ENCODE measurements around the gene COPG2. TPM values are rescaled to one million over a fixed set of nuclear protein-coding genes. Genes with fewer than 3 reads are reported as not detected.

The COPG2 gene
- total RNA-seq, 1 donor from 2014 or later, result 15.7 TPM

DNA sequence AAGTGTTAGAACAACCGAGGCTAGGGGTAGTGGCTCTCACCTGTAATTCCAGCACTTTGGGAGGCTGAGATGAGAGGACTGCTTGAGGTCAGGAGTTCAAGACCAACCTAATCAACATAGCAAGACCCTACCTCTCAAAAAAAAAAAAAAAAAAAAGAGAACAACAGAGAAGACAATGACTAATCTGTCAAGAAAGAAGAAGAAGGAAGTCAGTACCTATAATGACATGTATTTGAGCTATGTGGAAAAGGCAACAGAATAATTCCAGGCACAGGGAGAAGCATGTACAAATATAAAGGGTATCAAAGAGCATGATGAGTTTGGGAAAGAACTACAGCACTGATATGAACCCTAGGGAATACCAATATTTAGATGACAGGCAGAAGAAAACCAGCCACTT, 27.5 kb downstream of the COPG2 start:
- Histone ChIP-seq H3K27me3 (no peaks in the 10 kb centered on the region), H3K9me3 (no peaks in the 10 kb centered on the region), H3K36me3 (no peaks in the 10 kb centered on the region), H3K4me3 (no peak overlapping the region), H3K27ac (no peak overlapping the region), H3K4me1 (no peaks in the 10 kb centered on the region)
- intact Hi-C loops (cut with DNase I), result no loop called here
- no peak for DNase-seq (ENCODE audit: extremely low spot score in 2 of 2)
- TF ChIP-seq, protein P1, sequence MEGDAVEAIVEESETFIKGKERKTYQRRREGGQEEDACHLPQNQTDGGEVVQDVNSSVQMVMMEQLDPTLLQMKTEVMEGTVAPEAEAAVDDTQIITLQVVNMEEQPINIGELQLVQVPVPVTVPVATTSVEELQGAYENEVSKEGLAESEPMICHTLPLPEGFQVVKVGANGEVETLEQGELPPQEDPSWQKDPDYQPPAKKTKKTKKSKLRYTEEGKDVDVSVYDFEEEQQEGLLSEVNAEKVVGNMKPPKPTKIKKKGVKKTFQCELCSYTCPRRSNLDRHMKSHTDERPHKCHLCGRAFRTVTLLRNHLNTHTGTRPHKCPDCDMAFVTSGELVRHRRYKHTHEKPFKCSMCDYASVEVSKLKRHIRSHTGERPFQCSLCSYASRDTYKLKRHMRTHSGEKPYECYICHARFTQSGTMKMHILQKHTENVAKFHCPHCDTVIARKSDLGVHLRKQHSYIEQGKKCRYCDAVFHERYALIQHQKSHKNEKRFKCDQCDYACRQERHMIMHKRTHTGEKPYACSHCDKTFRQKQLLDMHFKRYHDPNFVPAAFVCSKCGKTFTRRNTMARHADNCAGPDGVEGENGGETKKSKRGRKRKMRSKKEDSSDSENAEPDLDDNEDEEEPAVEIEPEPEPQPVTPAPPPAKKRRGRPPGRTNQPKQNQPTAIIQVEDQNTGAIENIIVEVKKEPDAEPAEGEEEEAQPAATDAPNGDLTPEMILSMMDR (IDR thresholded peaks at IDR 0.05), result no peak
- TF ChIP-seq POLR2AphosphoS5 (IDR thresholded peaks at IDR 0.05; ENCODE audit: insufficient read depth in 1 of 2, low read depth in 1 of 2) (no peak), POLR2A (IDR thresholded peaks at IDR 0.05) (no peak)

DNA sequence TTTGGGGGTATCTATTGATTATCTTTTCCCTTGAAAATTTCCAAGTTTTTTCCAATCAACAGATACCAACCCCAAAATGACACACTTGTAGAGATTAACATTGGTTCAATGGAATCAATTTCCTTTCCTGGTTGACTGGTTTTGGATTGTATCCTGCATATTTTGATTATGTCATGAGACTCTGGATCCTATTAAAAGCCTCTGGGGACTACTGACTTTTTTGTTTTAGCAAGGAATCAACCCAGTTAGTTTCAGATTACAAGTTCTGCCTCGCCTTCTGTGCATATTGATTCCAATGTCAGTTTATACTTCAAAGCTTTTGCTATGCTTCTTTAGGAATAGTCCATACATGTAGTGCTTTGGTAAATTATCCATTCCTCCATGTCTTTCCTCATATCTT, 29.2 kb downstream of the COPG2 start:
- Histone ChIP-seq H3K4me3 (no peak overlapping the region), H3K27me3 (no peaks in the 10 kb centered on the region), H3K36me3 (no peaks in the 10 kb centered on the region), H3K4me1 (no peaks in the 10 kb centered on the region), H3K9me3 (no peaks in the 10 kb centered on the region), H3K27ac (no peak overlapping the region)
- no peak for DNase-seq (ENCODE audit: extremely low spot score in 2 of 2)
- TF ChIP-seq POLR2A (IDR thresholded peaks at IDR 0.05), result no peak
- intact Hi-C loops (cut with DNase I), result no loop called here

DNA sequence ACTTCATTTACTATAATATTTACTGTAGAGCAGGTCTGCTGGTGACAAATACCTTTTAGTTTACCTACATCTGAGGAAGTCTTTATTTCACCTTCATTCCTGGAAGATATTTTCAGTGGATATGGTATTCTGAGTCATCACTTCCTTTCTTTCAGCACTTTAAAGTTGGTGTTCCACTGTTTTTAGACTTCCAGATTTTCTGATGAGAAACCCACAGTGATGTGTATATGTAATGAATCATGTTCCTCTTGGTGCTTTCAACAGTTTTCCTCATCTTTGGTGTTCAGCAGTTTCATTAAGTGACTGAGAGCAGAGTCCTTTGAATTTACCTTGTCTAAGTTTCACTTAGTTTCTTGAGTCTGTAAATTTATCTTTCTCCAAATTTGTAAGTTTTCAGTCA, 36.4 kb downstream of the COPG2 start:
- H3K4me3 ChIP-seq, result no peak overlapping the region
- no peaks in the 10 kb centered on the region for H3K4me1 ChIP-seq
- H3K27me3 ChIP-seq, result no peaks in the 10 kb centered on the region
- DNase-seq (ENCODE audit: extremely low spot score in 2 of 2), result no peak
- H3K36me3 ChIP-seq, result no peaks in the 10 kb centered on the region
- H3K9me3 ChIP-seq, result no peaks in the 10 kb centered on the region
- intact Hi-C loops (cut with DNase I), result no loop called here
- TF ChIP-seq, protein P1 (IDR thresholded peaks at IDR 0.05), result no peak
- no peak for TF ChIP-seq POLR2A (IDR thresholded peaks at IDR 0.05)
- no peak for TF ChIP-seq POLR2AphosphoS5 (IDR thresholded peaks at IDR 0.05; ENCODE audit: insufficient read depth in 1 of 2, low read depth in 1 of 2)
- no peak overlapping the region for H3K27ac ChIP-seq

DNA sequence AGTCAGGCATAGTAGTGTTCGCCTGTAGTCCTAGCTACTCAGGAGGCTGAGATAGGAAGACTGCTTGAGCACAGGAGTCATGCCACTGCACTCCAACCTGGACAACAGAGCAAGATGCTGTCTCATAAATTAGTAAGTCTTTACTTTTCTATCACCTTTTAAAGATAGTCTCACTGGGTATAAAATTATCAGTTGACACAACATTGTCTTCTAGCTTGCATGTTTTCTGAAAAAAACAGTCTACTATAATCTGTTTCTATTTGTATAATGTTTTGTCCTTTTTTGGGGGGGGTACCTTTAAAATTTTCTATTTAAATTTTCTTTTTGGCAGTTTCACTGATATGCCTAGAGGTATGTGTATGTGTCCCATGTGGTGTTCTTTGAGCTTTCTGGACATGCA, 39.6 kb downstream of the COPG2 start:
- Histone ChIP-seq H3K27me3 (no peaks in the 10 kb centered on the region), H3K36me3 (no peaks in the 10 kb centered on the region), H3K4me3 (no peak overlapping the region), H3K27ac (no peak overlapping the region), H3K4me1 (no peaks in the 10 kb centered on the region), H3K9me3 (no peaks in the 10 kb centered on the region)
- DNase-seq (ENCODE audit: extremely low spot score in 2 of 2), result no peak
- intact Hi-C loops (cut with DNase I), result no loop called here
- no peak for TF ChIP-seq POLR2A (IDR thresholded peaks at IDR 0.05)
- TF ChIP-seq, protein P1 (IDR thresholded peaks at IDR 0.05), result no peak
- no peak for TF ChIP-seq POLR2AphosphoS5 (IDR thresholded peaks at IDR 0.05; ENCODE audit: insufficient read depth in 1 of 2, low read depth in 1 of 2)

DNA sequence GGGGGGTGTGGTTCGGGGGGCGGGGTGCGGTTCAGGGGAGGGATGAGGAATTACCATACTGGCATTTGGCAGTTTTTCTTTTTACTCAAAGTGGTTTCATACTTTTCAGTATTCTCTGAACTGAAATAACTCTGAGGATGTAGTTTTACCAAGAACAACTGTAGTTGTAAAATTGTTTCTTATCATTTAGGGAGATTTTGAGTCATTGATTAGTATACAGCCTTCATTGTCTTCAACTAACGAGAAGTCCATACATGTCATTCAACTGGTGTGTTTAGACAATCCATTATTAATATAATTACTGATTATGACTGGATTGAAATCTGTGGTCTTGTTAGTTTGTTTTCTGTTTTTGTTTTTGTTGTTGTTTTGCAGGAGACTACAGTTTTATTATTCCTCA, 40.8 kb downstream of the COPG2 start:
- no peaks in the 10 kb centered on the region for H3K36me3 ChIP-seq
- H3K4me1 ChIP-seq, result no peaks in the 10 kb centered on the region
- no peak overlapping the region for H3K27ac ChIP-seq
- intact Hi-C loops (cut with DNase I), result no loop called here
- no peaks in the 10 kb centered on the region for H3K27me3 ChIP-seq
- DNase-seq (ENCODE audit: extremely low spot score in 2 of 2), result no peak
- no peak overlapping the region for H3K4me3 ChIP-seq
- TF ChIP-seq POLR2AphosphoS5 (IDR thresholded peaks at IDR 0.05; ENCODE audit: insufficient read depth in 1 of 2, low read depth in 1 of 2) (no peak), POLR2A (IDR thresholded peaks at IDR 0.05) (no peak)
- TF ChIP-seq, protein P1 (IDR thresholded peaks at IDR 0.05), result no peak
- no peaks in the 10 kb centered on the region for H3K9me3 ChIP-seq

DNA sequence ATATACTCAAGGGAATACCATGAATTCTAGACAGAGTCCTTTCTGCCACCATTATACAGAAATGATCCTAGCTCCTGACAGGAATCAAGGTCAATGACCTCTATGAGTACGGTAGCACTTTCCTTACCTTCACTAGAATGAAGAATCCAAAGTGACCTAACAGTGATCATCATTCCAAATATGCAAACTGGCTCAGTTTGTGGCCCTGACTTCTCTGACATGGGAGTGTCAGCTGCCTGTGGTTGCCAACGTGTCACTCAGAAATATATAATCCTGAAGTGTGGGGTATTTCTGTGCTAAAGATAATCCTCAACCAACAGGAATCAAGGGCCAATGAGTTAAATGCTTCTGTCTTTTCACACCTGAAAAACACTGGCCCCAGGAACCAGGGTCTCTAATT, 45.7 kb downstream of the COPG2 start:
- no peak for DNase-seq (ENCODE audit: extremely low spot score in 2 of 2)
- no peaks in the 10 kb centered on the region for H3K9me3 ChIP-seq
- H3K27me3 ChIP-seq, result no peaks in the 10 kb centered on the region
- TF ChIP-seq, protein P1 (IDR thresholded peaks at IDR 0.05), result no peak
- TF ChIP-seq POLR2A (IDR thresholded peaks at IDR 0.05) (no peak), POLR2AphosphoS5 (IDR thresholded peaks at IDR 0.05; ENCODE audit: insufficient read depth in 1 of 2, low read depth in 1 of 2) (no peak)
- H3K4me3 ChIP-seq, result no peak overlapping the region
- intact Hi-C loops (cut with DNase I), result no loop called here
- H3K36me3 ChIP-seq, result no peaks in the 10 kb centered on the region
- no peaks in the 10 kb centered on the region for H3K4me1 ChIP-seq
- H3K27ac ChIP-seq, result no peak overlapping the region
